Measurements from ENCODE around the gene MEGF10.

The MEGF10 gene

GRCh38 chr5:127417528-127417927 is 126.9 kb downstream of the MEGF10 start:
- TF ChIP-seq, protein P1, sequence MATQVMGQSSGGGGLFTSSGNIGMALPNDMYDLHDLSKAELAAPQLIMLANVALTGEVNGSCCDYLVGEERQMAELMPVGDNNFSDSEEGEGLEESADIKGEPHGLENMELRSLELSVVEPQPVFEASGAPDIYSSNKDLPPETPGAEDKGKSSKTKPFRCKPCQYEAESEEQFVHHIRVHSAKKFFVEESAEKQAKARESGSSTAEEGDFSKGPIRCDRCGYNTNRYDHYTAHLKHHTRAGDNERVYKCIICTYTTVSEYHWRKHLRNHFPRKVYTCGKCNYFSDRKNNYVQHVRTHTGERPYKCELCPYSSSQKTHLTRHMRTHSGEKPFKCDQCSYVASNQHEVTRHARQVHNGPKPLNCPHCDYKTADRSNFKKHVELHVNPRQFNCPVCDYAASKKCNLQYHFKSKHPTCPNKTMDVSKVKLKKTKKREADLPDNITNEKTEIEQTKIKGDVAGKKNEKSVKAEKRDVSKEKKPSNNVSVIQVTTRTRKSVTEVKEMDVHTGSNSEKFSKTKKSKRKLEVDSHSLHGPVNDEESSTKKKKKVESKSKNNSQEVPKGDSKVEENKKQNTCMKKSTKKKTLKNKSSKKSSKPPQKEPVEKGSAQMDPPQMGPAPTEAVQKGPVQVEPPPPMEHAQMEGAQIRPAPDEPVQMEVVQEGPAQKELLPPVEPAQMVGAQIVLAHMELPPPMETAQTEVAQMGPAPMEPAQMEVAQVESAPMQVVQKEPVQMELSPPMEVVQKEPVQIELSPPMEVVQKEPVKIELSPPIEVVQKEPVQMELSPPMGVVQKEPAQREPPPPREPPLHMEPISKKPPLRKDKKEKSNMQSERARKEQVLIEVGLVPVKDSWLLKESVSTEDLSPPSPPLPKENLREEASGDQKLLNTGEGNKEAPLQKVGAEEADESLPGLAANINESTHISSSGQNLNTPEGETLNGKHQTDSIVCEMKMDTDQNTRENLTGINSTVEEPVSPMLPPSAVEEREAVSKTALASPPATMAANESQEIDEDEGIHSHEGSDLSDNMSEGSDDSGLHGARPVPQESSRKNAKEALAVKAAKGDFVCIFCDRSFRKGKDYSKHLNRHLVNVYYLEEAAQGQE (IDR thresholded peaks at IDR 0.05; ENCODE audit: low read depth), result no peak
- TF ChIP-seq EGR1 (IDR thresholded peaks at IDR 0.05) (no peak), TCF12 (IDR thresholded peaks at IDR 0.05; ENCODE audit: low read depth) (no peak), EP300 (IDR thresholded peaks at IDR 0.05; ENCODE audit: borderline replicate concordance) (no peak), TEAD4 (IDR thresholded peaks at IDR 0.05) (no peak), ZBTB7A (IDR thresholded peaks at IDR 0.05; ENCODE audit: low read depth) (no peak), RAD21 (IDR thresholded peaks at IDR 0.05; ENCODE audit: low read depth) (no peak), USF1 (IDR thresholded peaks at IDR 0.05) (no peak), CEBPB (IDR thresholded peaks at IDR 0.05) (no peak), YY1 (IDR thresholded peaks at IDR 0.05; ENCODE audit: low read depth) (no peak), FOXM1 (IDR thresholded peaks at IDR 0.05; ENCODE audit: borderline replicate concordance, low read depth) (no peak), CREB1 (IDR thresholded peaks at IDR 0.05; ENCODE audit: low read depth) (no peak), NFIC (IDR thresholded peaks at IDR 0.05) (no peak), TAF1 (IDR thresholded peaks at IDR 0.05; ENCODE audit: low read depth) (no peak)
- TF ChIP-seq, protein P2, sequence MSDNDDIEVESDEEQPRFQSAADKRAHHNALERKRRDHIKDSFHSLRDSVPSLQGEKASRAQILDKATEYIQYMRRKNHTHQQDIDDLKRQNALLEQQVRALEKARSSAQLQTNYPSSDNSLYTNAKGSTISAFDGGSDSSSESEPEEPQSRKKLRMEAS (IDR thresholded peaks at IDR 0.05), result no peak

GRCh38 chr5:127418367-127418766 is 127.8 kb downstream of the MEGF10 start:
- no peak for TF ChIP-seq CREB1 (IDR thresholded peaks at IDR 0.05; ENCODE audit: low read depth)
- no peak for TF ChIP-seq EP300 (IDR thresholded peaks at IDR 0.05; ENCODE audit: borderline replicate concordance)
- no peak for TF ChIP-seq TAF1 (IDR thresholded peaks at IDR 0.05; ENCODE audit: low read depth)
- no peak for TF ChIP-seq YY1 (IDR thresholded peaks at IDR 0.05; ENCODE audit: low read depth)
- no peak for TF ChIP-seq RAD21 (IDR thresholded peaks at IDR 0.05; ENCODE audit: low read depth)
- no peak for TF ChIP-seq CEBPB (IDR thresholded peaks at IDR 0.05)
- TF ChIP-seq TEAD4 (IDR thresholded peaks at IDR 0.05), result no peak

- TF ChIP-seq ZBTB7A (IDR thresholded peaks at IDR 0.05; ENCODE audit: low read depth) (no peak), FOXM1 (IDR thresholded peaks at IDR 0.05; ENCODE audit: borderline replicate concordance, low read depth) (no peak), YY1 (IDR thresholded peaks at IDR 0.05; ENCODE audit: low read depth) (no peak), NFIC (IDR thresholded peaks at IDR 0.05) (no peak), TEAD4 (IDR thresholded peaks at IDR 0.05) (no peak), EP300 (IDR thresholded peaks at IDR 0.05; ENCODE audit: borderline replicate concordance) (no peak), CREB1 (IDR thresholded peaks at IDR 0.05; ENCODE audit: low read depth) (no peak), EGR1 (IDR thresholded peaks at IDR 0.05) (no peak), CEBPB (IDR thresholded peaks at IDR 0.05) (no peak), USF1 (IDR thresholded peaks at IDR 0.05) (no peak), TCF12 (IDR thresholded peaks at IDR 0.05; ENCODE audit: low read depth) (no peak), RAD21 (IDR thresholded peaks at IDR 0.05; ENCODE audit: low read depth) (no peak), TAF1 (IDR thresholded peaks at IDR 0.05; ENCODE audit: low read depth) (no peak)
- TF ChIP-seq, protein P2 (IDR thresholded peaks at IDR 0.05), result no peak
- TF ChIP-seq, protein P1 (IDR thresholded peaks at IDR 0.05; ENCODE audit: low read depth), result no peak
Measured at GRCh38 chr5:127418974-127419682, 128.5 kb downstream of the MEGF10 start.

GRCh38 chr5:127419683-127420257 is 129.2 kb downstream of the MEGF10 start:
- TF ChIP-seq, protein P1 (IDR thresholded peaks at IDR 0.05; ENCODE audit: low read depth), result no peak
- TF ChIP-seq, protein P2 (IDR thresholded peaks at IDR 0.05), result no peak
- TF ChIP-seq CEBPB (IDR thresholded peaks at IDR 0.05) (no peak), TCF12 (IDR thresholded peaks at IDR 0.05; ENCODE audit: low read depth) (no peak)
